ENCODE measurements around the gene SLIT3. TPM values are rescaled to one million over a fixed set of nuclear protein-coding genes. Genes with fewer than 3 reads are reported as not detected.

SLIT3 gene
- total RNA-seq, 4 donors from 2014 or later: 0.72 to 37.4 (median 5.3) TPM

DNA sequence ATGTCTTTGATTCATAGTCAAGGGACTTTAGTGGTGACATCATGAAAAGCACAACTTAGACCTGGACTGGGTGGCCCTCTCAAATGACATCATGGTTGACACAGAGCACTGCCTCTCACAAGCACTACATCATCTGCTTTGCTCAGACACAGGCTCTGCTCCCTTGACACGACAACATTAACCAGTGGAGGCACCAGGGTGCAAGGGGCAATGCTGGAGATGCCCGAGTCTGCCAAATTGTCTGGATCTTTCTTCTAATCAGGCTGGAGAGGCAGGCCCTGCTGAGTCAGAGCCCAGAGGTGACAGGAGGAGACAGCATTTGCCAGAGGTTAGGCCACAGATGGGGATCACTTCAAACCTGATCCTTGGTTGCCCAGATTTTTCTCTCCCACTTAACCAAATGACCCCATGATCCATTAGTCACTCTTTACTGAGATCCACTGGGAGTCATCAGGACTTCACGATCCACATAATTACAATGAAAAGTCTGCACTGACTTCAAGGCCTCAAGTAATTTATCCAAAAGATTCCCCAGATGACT, 174.4 kb downstream of the SLIT3 start:
- Histone ChIP-seq H3K4me3 (no peak overlapping the region), H3K27ac (peak overlapping the region in 1 of 4 donors; percentile 60), H3K27me3 (no peaks in the 10 kb centered on the region), H3K4me1 (no peaks in the 10 kb centered on the region), H3K36me3 (no peaks in the 10 kb centered on the region), H3K9me3 (no peaks in the 10 kb centered on the region)
- DNase-seq: no peak
- WGBS, 2 donors: 59 to 84% methylated on average over 2 to 3 of the region's 3 CpGs
- TF ChIP-seq, protein P1, sequence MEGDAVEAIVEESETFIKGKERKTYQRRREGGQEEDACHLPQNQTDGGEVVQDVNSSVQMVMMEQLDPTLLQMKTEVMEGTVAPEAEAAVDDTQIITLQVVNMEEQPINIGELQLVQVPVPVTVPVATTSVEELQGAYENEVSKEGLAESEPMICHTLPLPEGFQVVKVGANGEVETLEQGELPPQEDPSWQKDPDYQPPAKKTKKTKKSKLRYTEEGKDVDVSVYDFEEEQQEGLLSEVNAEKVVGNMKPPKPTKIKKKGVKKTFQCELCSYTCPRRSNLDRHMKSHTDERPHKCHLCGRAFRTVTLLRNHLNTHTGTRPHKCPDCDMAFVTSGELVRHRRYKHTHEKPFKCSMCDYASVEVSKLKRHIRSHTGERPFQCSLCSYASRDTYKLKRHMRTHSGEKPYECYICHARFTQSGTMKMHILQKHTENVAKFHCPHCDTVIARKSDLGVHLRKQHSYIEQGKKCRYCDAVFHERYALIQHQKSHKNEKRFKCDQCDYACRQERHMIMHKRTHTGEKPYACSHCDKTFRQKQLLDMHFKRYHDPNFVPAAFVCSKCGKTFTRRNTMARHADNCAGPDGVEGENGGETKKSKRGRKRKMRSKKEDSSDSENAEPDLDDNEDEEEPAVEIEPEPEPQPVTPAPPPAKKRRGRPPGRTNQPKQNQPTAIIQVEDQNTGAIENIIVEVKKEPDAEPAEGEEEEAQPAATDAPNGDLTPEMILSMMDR (IDR thresholded peaks at IDR 0.05): no peak
- TF ChIP-seq POLR2A (IDR thresholded peaks at IDR 0.05): no peak
- intact Hi-C loops (cut with DNase I): no loop called here

GRCh38 chr5:169125571-169125970, 175.4 kb downstream of the SLIT3 start:
- Histone ChIP-seq H3K27ac (no peak overlapping the region), H3K9me3 (no peaks in the 10 kb centered on the region), H3K4me1 (no peaks in the 10 kb centered on the region), H3K27me3 (no peaks in the 10 kb centered on the region), H3K4me3 (no peak overlapping the region), H3K36me3 (no peaks in the 10 kb centered on the region)
- WGBS, 2 donors: 61 to 81% methylated on average over 6 to 7 of the region's 7 CpGs
- intact Hi-C loops (cut with DNase I): no loop called here
- DNase-seq: no peak
- no peak for TF ChIP-seq POLR2A (IDR thresholded peaks at IDR 0.05)
- TF ChIP-seq, protein P1 (IDR thresholded peaks at IDR 0.05): no peak

DNA sequence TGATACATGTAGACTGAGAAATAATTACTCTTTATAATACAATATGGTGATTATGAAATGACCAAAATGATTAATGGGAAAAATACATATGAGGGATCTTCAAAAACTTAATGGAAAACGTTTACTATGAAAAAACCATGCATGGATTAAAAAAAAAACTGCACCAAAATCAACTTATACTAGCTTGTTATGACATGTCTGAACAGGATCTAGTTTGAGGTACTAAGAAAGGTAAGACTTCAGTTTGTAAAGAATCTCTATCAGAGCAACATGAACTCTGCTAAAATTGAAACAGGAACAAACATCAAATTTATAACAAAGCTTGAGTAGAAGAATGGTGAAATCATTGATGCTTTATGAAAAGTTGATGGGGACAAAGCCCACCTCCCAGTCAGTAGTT, 178.0 kb downstream of the SLIT3 start:
- TF ChIP-seq POLR2A (IDR thresholded peaks at IDR 0.05): no peak
- TF ChIP-seq, protein P1 (IDR thresholded peaks at IDR 0.05): no peak
- H3K27me3 ChIP-seq: no peaks in the 10 kb centered on the region
- H3K4me3 ChIP-seq: no peak overlapping the region
- 17 to 21% methylated on average over 1 of the region's 1 CpG for WGBS, 2 donors
- DNase-seq: no peak
- H3K27ac ChIP-seq: no peak overlapping the region
- H3K36me3 ChIP-seq: no peaks in the 10 kb centered on the region
- peaks cover 0 to 7% (median 3%) of the 10 kb centered on the region in 3 donors for H3K4me1 ChIP-seq
- no peaks in the 10 kb centered on the region for H3K9me3 ChIP-seq
- intact Hi-C loops (cut with DNase I): no loop called here

GRCh38 chr5:169121630-169122420, 179.1 kb downstream of the SLIT3 start:
- TF ChIP-seq, protein P1 (IDR thresholded peaks at IDR 0.05): no peak
- no peak for TF ChIP-seq POLR2A (IDR thresholded peaks at IDR 0.05)
- Histone ChIP-seq H3K27me3 (no peaks in the 10 kb centered on the region), H3K36me3 (no peaks in the 10 kb centered on the region), H3K4me3 (no peak overlapping the region), H3K4me1 (peaks cover 0 to 7% (median 3%) of the 10 kb centered on the region in 3 donors), H3K9me3 (no peaks in the 10 kb centered on the region), H3K27ac (no peak overlapping the region)
- no peak for DNase-seq
- intact Hi-C loops (cut with DNase I): no loop called here
- 78 to 81% methylated on average over 4 to 5 of the region's 5 CpGs for WGBS, 2 donors

GRCh38 chr5:169119288-169120048, 181.5 kb downstream of the SLIT3 start:
- TF ChIP-seq POLR2A (IDR thresholded peaks at IDR 0.05): no peak
- TF ChIP-seq, protein P1 (IDR thresholded peaks at IDR 0.05): no peak
- H3K4me3 ChIP-seq: no peak overlapping the region
- intact Hi-C loops (cut with DNase I): no loop called here
- no peak overlapping the region for H3K27ac ChIP-seq
- no peaks in the 10 kb centered on the region for H3K9me3 ChIP-seq
- no peaks in the 10 kb centered on the region for H3K27me3 ChIP-seq
- peaks cover 0 to 17% (median 8%) of the 10 kb centered on the region in 3 donors for H3K4me1 ChIP-seq
- 46 to 50% methylated on average over 6 of the region's 6 CpGs for WGBS, 2 donors
- no peaks in the 10 kb centered on the region for H3K36me3 ChIP-seq
- DNase-seq: no peak
